Activated naive CD8-positive, alpha-beta T cell treated with anti-CD3 and anti-CD28 coated beads, Interleukin-2, amount 50 U/mL, for 16 hours (primary cell): ENCODE data around the gene P2RY10.
"Not testable (repeated sequence)": the region's sequence is repeated elsewhere in the genome, so short reads cannot be mapped to it uniquely, and the experiment has no call there.

ENCODE experiments used
- DNase-seq: peaks from one replicate; pipeline ENCODE4 v3.0.0-alpha.2; 2020; ENCODE audit warnings: low read depth, low spot score

P2RY10 gene, protein sequence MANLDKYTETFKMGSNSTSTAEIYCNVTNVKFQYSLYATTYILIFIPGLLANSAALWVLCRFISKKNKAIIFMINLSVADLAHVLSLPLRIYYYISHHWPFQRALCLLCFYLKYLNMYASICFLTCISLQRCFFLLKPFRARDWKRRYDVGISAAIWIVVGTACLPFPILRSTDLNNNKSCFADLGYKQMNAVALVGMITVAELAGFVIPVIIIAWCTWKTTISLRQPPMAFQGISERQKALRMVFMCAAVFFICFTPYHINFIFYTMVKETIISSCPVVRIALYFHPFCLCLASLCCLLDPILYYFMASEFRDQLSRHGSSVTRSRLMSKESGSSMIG

GRCh38 chrX:78945186-78945912 is at the start of gene P2RY10:
Gene P2RY10 (plus strand): TSS chrX:78945391. CDS start chrX:78960521, 15,130 bp downstream.
- no peak for DNase-seq

- no peak for DNase-seq
These were observed 22.4 kb upstream of the P2RY10 start for GRCh38 chrX:78922754-78923153.

DNA sequence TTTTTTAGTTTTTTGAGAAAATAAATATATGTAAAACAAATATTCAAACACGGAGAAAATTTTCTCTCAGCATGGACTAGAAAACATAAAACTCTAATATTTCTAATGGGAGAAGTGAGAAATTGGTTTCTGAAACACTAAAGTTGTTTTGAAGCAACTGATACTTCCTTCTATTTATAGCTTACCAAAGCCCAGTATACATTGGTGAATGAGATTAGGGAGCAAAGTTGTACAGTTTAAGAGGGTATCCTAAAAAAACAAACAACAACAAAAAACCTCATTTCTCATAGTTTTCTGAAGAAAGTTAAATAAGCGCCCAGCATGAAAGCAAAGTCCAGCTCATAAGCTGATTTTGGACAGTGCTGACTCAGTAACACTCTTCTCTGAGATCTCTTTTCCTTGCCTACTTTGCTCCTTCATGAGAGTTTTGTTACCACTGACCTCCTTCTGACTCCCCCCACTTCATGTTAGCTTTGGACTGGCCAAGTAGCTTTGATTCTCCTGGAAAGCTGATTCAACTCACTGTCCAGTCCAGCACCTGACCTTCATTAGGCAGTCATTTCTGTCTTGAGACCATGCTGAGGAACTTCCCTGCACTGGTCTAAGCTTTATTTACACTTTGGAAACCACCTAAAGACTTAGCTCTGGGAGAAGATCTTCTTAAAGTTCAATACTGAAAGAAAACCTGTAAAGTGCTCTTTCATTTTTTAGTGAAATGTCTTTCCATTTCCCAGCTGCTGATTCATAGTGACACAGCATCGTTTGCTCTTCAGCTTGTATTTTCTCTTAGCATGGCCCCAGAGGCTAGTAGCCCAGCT is 21.8 kb upstream of the P2RY10 start:
- no peak for DNase-seq

DNA sequence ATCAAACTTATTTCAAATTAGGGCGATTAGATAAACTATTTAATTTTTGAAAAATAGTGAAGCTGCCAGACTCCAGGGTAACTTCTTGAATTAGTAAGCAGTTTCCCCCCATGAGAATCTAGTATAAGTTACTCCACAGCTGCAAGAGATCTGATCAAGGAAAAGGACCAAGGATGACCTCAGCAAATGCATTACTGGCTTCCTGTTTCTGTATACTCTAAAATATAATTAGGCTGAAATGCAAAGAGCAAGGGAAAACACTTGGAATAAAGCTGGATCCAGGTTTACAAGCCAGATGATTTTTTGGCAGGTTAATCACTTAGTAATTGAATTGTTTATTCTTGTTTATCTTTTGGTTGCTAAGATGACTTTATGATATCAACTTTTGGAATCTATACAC is 13.4 kb upstream of the P2RY10 start:
- no peak for DNase-seq

DNA sequence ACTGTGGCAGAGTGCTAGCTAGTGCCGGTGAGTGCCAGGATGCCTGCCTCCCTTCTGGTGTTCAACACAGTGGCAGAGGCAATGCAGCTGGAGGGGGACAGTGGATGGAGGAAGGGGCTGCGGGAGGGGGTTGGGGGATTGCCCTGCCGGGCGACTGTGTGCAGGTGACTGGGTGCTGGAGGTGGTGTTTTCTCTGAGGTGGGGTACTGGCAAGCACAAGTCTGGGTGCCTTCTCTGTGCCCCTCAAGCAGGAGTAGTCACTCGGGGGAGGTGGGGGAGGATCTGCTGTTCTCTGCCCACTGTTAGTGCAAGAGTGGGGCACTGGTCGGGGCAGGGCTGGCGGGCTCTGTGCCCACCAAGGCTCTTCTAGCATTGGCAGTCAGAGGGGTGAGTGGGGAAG is 10.3 kb upstream of the P2RY10 start:
- no peak for DNase-seq

- DNase-seq: no peak
These were observed 840 bp upstream of the P2RY10 start for GRCh38 chrX:78944351-78944750.

- no peak for DNase-seq
These were observed 1.2 kb downstream of the P2RY10 start for GRCh38 chrX:78946178-78946931.

GRCh38 chrX:78950009-78950835 is 5.0 kb downstream of the P2RY10 start:
- DNase-seq: no peak

DNA sequence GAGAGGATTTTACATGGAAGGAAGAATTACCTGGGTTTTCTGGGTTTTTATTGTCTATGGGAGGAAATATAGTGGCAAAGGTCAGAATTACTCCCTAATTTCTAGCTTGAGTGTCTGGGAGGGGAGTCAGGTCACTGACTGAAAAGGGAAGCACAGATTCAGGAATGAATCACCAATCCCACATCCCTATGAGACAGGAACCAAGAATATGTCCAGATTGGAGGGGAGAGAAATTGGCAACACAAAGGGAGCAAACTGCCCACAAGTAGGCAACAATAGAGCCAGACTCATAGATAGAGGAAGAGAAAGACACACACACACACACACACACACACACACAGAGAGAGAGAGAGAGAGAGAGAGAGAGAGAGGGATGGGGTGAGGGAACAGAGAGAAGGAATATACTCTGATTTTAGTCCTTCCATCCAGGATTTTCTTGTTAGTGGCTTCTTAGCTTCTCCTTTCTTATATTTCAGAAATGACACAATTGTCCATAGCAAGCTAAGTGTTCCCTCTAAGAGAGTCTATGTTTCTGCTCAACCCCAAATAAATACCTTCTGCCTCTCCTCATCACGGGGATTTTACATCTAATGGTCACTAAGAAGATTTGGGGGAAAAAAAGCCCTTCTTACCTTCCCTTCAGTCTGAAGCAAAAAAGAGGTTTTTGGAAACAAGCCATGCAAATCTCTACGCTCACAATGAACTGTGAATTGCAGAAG is 12.0 kb downstream of the P2RY10 start:
- no peak for DNase-seq

DNA sequence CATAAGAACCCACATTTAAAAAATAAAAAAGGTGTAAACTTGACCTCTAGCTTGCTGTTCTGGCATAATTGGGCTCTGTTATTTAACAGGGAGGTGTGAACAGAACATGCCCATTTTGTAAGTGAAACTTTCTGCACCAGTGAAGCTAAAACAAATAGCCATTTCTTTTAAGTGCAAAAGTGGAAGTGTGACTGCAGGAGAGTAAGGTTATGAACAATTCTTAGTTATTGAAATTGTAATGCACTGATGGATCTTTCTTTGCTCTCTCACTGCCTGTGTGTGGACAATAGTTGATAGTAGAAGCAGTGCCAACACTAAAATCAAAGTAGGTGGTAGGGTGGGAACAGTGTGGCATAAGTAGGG is 12.6 kb downstream of the P2RY10 start:
- no peak for DNase-seq

DNA sequence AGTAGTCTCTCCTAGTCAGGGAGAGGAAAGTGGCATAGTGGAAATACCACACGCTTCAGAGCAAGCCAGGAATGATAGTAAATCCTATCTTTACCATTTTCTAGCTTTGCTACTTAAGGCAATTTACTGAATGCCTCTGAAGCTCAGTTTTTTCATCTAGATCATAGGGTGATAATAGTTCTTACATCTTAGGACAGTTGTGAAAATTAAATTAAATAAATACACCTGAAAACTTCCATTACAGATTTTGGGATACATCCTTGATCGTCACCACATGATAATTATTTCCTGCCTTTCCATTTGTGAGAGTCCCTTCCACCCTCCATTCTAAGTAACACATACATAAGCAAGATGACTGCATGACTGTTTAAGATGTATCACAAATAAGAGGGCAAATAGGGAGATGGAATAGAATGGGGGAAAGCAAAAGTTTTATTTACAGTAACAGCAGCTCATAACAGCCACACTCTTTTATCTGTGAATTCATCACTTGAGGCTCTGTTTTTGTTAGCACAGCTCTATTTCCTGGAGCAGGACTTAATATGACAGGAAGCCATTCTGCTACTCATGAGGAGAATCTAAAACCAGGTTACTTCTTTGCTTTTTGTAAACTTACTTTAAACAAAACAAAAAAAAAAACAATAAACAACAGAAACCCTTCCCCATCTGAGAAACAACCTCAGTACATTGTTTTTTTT is 13.4 kb downstream of the P2RY10 start:
- no peak for DNase-seq

- no peak for DNase-seq
These were observed 15.7 kb downstream of the P2RY10 start for GRCh38 chrX:78960888-78961287.

- DNase-seq: no peak
These were observed 19.4 kb downstream of the P2RY10 start for GRCh38 chrX:78964598-78964997.

DNA sequence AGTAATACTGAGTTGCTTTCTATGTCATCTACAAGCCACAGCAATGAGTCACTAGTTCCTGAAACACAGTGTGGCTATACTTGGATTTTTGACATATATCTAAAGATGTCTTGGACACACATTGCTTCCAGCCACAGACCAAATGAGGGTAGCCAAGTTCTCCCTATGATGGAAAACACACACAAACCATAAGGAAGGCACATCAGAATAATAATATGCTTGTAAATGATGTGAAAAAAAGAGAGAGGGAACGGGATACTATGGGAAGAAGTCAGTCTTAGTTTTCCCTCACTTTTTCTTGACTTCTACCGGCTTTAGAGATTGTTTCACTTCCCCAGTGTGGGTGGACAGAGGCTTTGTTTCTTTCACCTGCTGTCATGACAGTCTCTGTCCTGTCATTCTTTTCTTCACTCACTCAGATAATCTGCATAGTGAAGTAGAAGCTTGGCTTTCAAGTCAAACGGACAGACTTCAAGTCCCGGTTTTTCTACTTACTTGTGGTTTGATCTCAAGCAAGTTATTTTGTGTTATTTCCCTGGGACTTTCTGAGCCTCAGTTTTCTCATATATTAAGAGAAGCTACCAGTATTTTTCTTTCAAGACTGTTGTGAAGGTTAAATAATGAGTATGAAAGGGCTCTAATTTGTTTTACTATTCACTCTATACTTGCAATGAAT is 34.7 kb downstream of the P2RY10 start:
- no peak for DNase-seq

GRCh38 chrX:78989349-78989748 is 44.2 kb downstream of the P2RY10 start:
- DNase-seq: no peak

GRCh38 chrX:78997870-78998558 is 52.8 kb downstream of the P2RY10 start:
- no peak for DNase-seq

- DNase-seq: not testable (repeated sequence)
These were observed 62.3 kb downstream of the P2RY10 start for GRCh38 chrX:79007540-79007939.
